Neuronal stem cell (in vitro differentiated cells): ENCODE measurements around the gene ILF3.

Source experiments
- DNase-seq: peaks from one replicate; pipeline ENCODE4 v3.0.0-alpha.2; 2013; ENCODE audit warnings: low spot score
- H2AFZ ChIP-seq: one replicate; pipeline ENCODE4 v1.6.1; 2013; ENCODE audit warnings: mild to moderate bottlenecking, low read length, inconsistent platforms
- H2AK5ac ChIP-seq: 2 replicates; pipeline ENCODE4 v1.6.1; 2013; ENCODE audit warnings: low read depth, mild to moderate bottlenecking, inconsistent platforms, low read length, moderate library complexity, mixed read lengths
- H2BK120ac ChIP-seq: 2 replicates; pipeline ENCODE4 v1.6.1; 2013; ENCODE audit warnings: low read depth, mild to moderate bottlenecking, inconsistent platforms, low read length, moderate library complexity, mixed read lengths
- H2BK12ac ChIP-seq: one replicate; pipeline ENCODE4 v1.6.1; 2013; ENCODE audit warnings: low read length, inconsistent platforms
- H2BK15ac ChIP-seq: 2 replicates; pipeline ENCODE4 v1.6.1; 2013; ENCODE audit warnings: mild to moderate bottlenecking, low read length, inconsistent platforms, mixed read lengths
- H2BK5ac ChIP-seq: one replicate; pipeline ENCODE4 v1.6.1; 2013; ENCODE audit warnings: inconsistent platforms, mild to moderate bottlenecking, low read length, moderate library complexity
- H3K14ac ChIP-seq: one replicate; pipeline ENCODE4 v1.6.1; 2013; ENCODE audit warnings: low read length, inconsistent platforms
- H3K18ac ChIP-seq: 2 replicates; pipeline ENCODE4 v1.6.1; 2013; ENCODE audit warnings: low read length, inconsistent platforms
- H3K23ac ChIP-seq: 2 replicates; pipeline ENCODE4 v1.6.1; 2013; ENCODE audit warnings: low read depth, mild to moderate bottlenecking, mixed read lengths, low read length, inconsistent platforms; ENCODE audit not compliant: poor library complexity
- H3K27ac ChIP-seq: replicated peaks from 3 replicates; pipeline ENCODE4 v1.5.1; 2013; ENCODE audit warnings: low read length, inconsistent platforms
- H3K27me3 ChIP-seq, 3 experiments: 2 replicates each; pipeline ENCODE4 v1.6.1; 2013; ENCODE audit warnings: low read length in 3 of 3, mild to moderate bottlenecking in 2 of 3, inconsistent platforms in 1 of 3, low read depth in 1 of 3, mixed read lengths in 1 of 3, moderate library complexity in 1 of 3; ENCODE audit not compliant: control insufficient read depth in 3 of 3, insufficient read depth in 3 of 3
- H3K36me3 ChIP-seq, 2 donors: replicated peaks in 1 of 2; 2 replicates each; pipeline ENCODE4 v1.6.1; 2013; ENCODE audit warnings: low read length in 2 of 2; ENCODE audit not compliant: control insufficient read depth in 2 of 2, insufficient read depth in 2 of 2
- H3K4ac ChIP-seq: 2 replicates; pipeline ENCODE4 v1.6.1; 2013; ENCODE audit warnings: inconsistent platforms, mild to moderate bottlenecking, low read length, moderate library complexity
- H3K4me1 ChIP-seq, 2 donors: 1 replicate in 1 of 2; 2 replicates in 1 of 2; pipeline ENCODE4 v1.6.1; 2013; ENCODE audit warnings: low read length in 2 of 2, low read depth in 1 of 2; ENCODE audit not compliant: control insufficient read depth in 2 of 2, insufficient read depth in 1 of 2
- H3K4me2 ChIP-seq: one replicate; pipeline ENCODE4 v1.6.1; 2013; ENCODE audit warnings: mild to moderate bottlenecking, low read length, inconsistent platforms; ENCODE audit not compliant: insufficient read depth, poor library complexity, severe bottlenecking
- H3K4me3 ChIP-seq, 2 donors: 2 replicates each; pipeline ENCODE4 v1.5.1; 2013; ENCODE audit warnings: low read length in 2 of 2, mild to moderate bottlenecking in 2 of 2, inconsistent platforms in 1 of 2, moderate library complexity in 1 of 2
- H3K79me1 ChIP-seq: one replicate; pipeline ENCODE4 v1.6.1; 2013; ENCODE audit warnings: low read depth, mild to moderate bottlenecking, inconsistent platforms, low read length, moderate library complexity
- H3K9ac ChIP-seq: one replicate; pipeline ENCODE4 v1.6.1; 2013; ENCODE audit warnings: mild to moderate bottlenecking, low read depth, low read length, inconsistent platforms; ENCODE audit not compliant: poor library complexity
- H3K9me3 ChIP-seq, 2 donors: replicated peaks in 1 of 2; 2 replicates each; pipeline versions ENCODE3 to v1.6.1; 2013; ENCODE audit warnings: low read length in 2 of 2, mild to moderate bottlenecking in 2 of 2, inconsistent platforms in 1 of 2, low read depth in 1 of 2, mixed read lengths in 1 of 2, moderate library complexity in 1 of 2; ENCODE audit not compliant: control insufficient read depth in 2 of 2, insufficient read depth in 1 of 2
- H4K8ac ChIP-seq: one replicate; pipeline ENCODE4 v1.6.1; 2013; ENCODE audit warnings: low read depth, mild to moderate bottlenecking, inconsistent platforms, low read length, moderate library complexity
- H4K91ac ChIP-seq: one replicate; pipeline ENCODE4 v1.6.1; 2013; ENCODE audit warnings: low read length, low read depth, mild to moderate bottlenecking, inconsistent platforms; ENCODE audit not compliant: poor library complexity
- WGBS, 2 donors: extraction: QIAGEN DNeasy Blood & Tissue Kit; methylation state at CpG; one replicate each; pipeline ENCODE4 v1.1.7; 2013; ENCODE audit warnings: missing lambda C conversion rate in 2 of 2, mixed read lengths in 1 of 2; ENCODE audit not compliant: insufficient read length in 2 of 2, insufficient replicate concordance in 1 of 2; ENCODE audit errors: extremely low coverage in 2 of 2; 5-methylcytosine and 5-hydroxymethylcytosine counted together

The ILF3 gene

DNA sequence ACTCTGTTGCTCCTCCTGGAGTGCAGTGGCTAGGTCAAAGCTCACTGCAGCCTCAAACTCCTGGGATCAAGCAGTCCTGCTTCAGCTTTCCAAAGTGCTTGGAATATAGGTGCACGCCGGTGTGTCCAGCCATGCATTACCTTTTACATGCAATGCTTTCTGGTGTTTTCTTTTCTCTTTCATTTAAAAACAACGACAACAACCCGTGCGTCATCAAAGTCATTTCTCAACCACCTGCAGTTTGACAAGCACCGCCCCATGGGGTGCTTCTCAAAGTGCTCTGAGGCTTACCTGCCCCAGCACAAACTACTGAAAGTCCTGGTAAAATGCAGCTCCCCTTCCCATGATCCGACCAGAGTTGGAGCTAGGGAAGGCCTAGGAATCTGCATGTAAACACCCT lies 54.1 kb downstream of the ILF3 start:
- Histone ChIP-seq H2BK120ac (no peak overlapping the region), H3K79me1 (peaks cover 3% of the 10 kb centered on the region), H3K27me3 (no peaks in the 10 kb centered on the region), H2BK5ac (no peak overlapping the region), H3K14ac (no peak overlapping the region), H3K4me1 (no peaks in the 10 kb centered on the region), H3K23ac (no peak overlapping the region), H3K36me3 (peaks cover 10 to 41% of the 10 kb centered on the region in 2 donors), H2AFZ (no peak overlapping the region), H3K9me3 (no peaks in the 10 kb centered on the region), H3K9ac (no peak overlapping the region), H2BK12ac (no peak overlapping the region), H3K4ac (no peak overlapping the region), H3K18ac (no peak overlapping the region), H4K91ac (no peak overlapping the region), H3K27ac (no peak overlapping the region), H3K4me2 (no peak overlapping the region), H2BK15ac (no peak overlapping the region), H4K8ac (no peak overlapping the region), H2AK5ac (no peak overlapping the region), H3K4me3 (no peak overlapping the region)
- no CpG with 5 or more reads among the region's 7 CpGs for WGBS, 2 donors
- no peak for DNase-seq

- H2AK5ac ChIP-seq: no peak overlapping the region
- no peak overlapping the region for H2BK120ac ChIP-seq
- no peak overlapping the region for H3K27ac ChIP-seq
- no peak overlapping the region for H3K4me2 ChIP-seq
- no peak overlapping the region for H3K14ac ChIP-seq
- H2BK15ac ChIP-seq: no peak overlapping the region
- H3K4me3 ChIP-seq: no peak overlapping the region
- H3K4ac ChIP-seq: no peak overlapping the region
- peaks cover 3% of the 10 kb centered on the region for H3K79me1 ChIP-seq
- no peak overlapping the region for H2BK12ac ChIP-seq
- H4K91ac ChIP-seq: no peak overlapping the region
- H3K9ac ChIP-seq: no peak overlapping the region
- no peak overlapping the region for H2BK5ac ChIP-seq
- DNase-seq: no peak
- no peaks in the 10 kb centered on the region for H3K9me3 ChIP-seq
- no peaks in the 10 kb centered on the region for H3K4me1 ChIP-seq
- H3K27me3 ChIP-seq: no peaks in the 10 kb centered on the region
- peaks cover 12 to 44% of the 10 kb centered on the region in 2 donors for H3K36me3 ChIP-seq
- no CpG with 5 or more reads among the region's 14 CpGs for WGBS, 2 donors
- H4K8ac ChIP-seq: no peak overlapping the region
- H2AFZ ChIP-seq: no peak overlapping the region
- no peak overlapping the region for H3K23ac ChIP-seq
- H3K18ac ChIP-seq: peak overlapping the region; percentile 45
Observed at GRCh38 chr19:10712045-10712444, 57.9 kb downstream of the ILF3 start.

GRCh38 chr19:10712754-10713153 lies 58.6 kb downstream of the ILF3 start:
- Histone ChIP-seq H3K79me1 (peaks cover 3% of the 10 kb centered on the region), H4K8ac (peak overlapping the region; percentile 65), H2BK120ac (no peak overlapping the region), H3K14ac (no peak overlapping the region), H3K4me1 (no peaks in the 10 kb centered on the region), H2BK12ac (no peak overlapping the region), H2BK15ac (no peak overlapping the region), H3K27ac (no peak overlapping the region), H3K9ac (peak overlapping the region; percentile 77), H4K91ac (no peak overlapping the region), H3K9me3 (no peaks in the 10 kb centered on the region), H3K4ac (peak overlapping the region; percentile 93), H3K4me3 (peak overlapping the region in 1 of 2 donors; percentile 30), H3K36me3 (peaks cover 12 to 38% of the 10 kb centered on the region in 2 donors), H2AFZ (no peak overlapping the region), H2AK5ac (no peak overlapping the region), H3K4me2 (no peak overlapping the region), H2BK5ac (peak overlapping the region; percentile 39), H3K27me3 (no peaks in the 10 kb centered on the region), H3K23ac (peak overlapping the region; percentile 31), H3K18ac (no peak overlapping the region)
- no CpG with 5 or more reads among the region's 23 CpGs for WGBS, 2 donors
- no peak for DNase-seq

DNA sequence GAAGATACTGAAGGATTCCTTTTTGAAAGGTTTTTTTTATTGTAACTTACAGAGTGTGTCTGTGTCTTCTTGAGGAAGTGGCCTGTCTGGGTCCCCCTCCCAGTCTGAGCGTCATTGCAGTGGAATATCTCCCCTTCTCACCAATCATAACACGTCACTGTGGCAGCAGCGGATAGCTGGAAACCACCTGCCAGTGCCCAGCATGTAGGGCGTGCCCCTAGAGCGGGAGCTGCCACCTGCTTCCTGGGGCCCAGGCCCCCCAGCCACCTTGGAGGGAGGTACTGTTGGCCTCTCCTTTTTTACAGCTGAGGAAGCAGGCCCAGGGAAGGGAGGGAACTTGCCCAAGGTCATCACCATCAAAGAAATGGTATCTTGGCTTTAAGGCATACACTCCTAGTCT lies 59.2 kb downstream of the ILF3 start:
- Histone ChIP-seq H4K8ac (no peak overlapping the region), H2AFZ (no peak overlapping the region), H3K23ac (no peak overlapping the region), H3K9ac (no peak overlapping the region), H2BK12ac (no peak overlapping the region), H3K14ac (no peak overlapping the region), H4K91ac (no peak overlapping the region), H3K36me3 (peaks cover 11 to 36% of the 10 kb centered on the region in 2 donors), H2BK15ac (no peak overlapping the region), H3K79me1 (peaks cover 6% of the 10 kb centered on the region), H2BK5ac (no peak overlapping the region), H3K4me3 (no peak overlapping the region), H3K27ac (no peak overlapping the region), H3K4me2 (no peak overlapping the region), H3K9me3 (no peaks in the 10 kb centered on the region), H2BK120ac (no peak overlapping the region), H3K4ac (no peak overlapping the region), H3K18ac (no peak overlapping the region), H2AK5ac (no peak overlapping the region), H3K4me1 (no peaks in the 10 kb centered on the region), H3K27me3 (no peaks in the 10 kb centered on the region)
- no peak for DNase-seq
- WGBS, 2 donors: no CpG with 5 or more reads among the region's 5 CpGs
